Large intestine (tissue), 3 donors: ENCODE data around the gene SLC26A5. TPM values are rescaled to one million over a fixed set of nuclear protein-coding genes. Genes with fewer than 3 reads are reported as not detected.

ENCODE experiments used
- DNase-seq, 2 donors: peaks; one replicate each; pipeline versions ENCODE4 v3.0.0 to v3.0.0-alpha.2; 2013
- H3K27ac ChIP-seq: one replicate; pipeline ENCODE4 v1.5.1; 2013; ENCODE audit warnings: low read length
- H3K27me3 ChIP-seq: 2 replicates; pipeline ENCODE4 v1.6.1; 2013; ENCODE audit warnings: low read length; ENCODE audit not compliant: control insufficient read depth, insufficient read depth
- H3K36me3 ChIP-seq: 2 replicates; pipeline ENCODE4 v1.6.1; 2013; ENCODE audit warnings: low read length; ENCODE audit not compliant: control insufficient read depth, insufficient read depth
- H3K4me1 ChIP-seq: one replicate; pipeline ENCODE4 v1.6.1; 2013; ENCODE audit warnings: low read length; ENCODE audit not compliant: control insufficient read depth, insufficient read depth
- H3K4me3 ChIP-seq: one replicate; pipeline ENCODE4 v1.5.1; 2013; ENCODE audit warnings: low read length
- H3K9me3 ChIP-seq: one replicate; pipeline ENCODE4 v1.6.1; 2013; ENCODE audit warnings: mild to moderate bottlenecking, low read depth, low read length, moderate library complexity; ENCODE audit not compliant: control insufficient read depth
- WGBS: methylation state at CpG from one replicate; pipeline ENCODE4 v1.1.5; 2013; ENCODE audit warnings: low lambda C conversion rate; ENCODE audit not compliant: insufficient coverage; 5-methylcytosine and 5-hydroxymethylcytosine counted together
- polyA plus RNA-seq: library from polyadenylated mRNA; unstranded; fragments of 120-200 nt; gene quantifications from one replicate; pipeline ENCODE4 v1.2.1, GENCODE V29; 2013

The SLC26A5 gene
- polyA plus RNA-seq, 1 donor = 0.09 TPM

DNA sequence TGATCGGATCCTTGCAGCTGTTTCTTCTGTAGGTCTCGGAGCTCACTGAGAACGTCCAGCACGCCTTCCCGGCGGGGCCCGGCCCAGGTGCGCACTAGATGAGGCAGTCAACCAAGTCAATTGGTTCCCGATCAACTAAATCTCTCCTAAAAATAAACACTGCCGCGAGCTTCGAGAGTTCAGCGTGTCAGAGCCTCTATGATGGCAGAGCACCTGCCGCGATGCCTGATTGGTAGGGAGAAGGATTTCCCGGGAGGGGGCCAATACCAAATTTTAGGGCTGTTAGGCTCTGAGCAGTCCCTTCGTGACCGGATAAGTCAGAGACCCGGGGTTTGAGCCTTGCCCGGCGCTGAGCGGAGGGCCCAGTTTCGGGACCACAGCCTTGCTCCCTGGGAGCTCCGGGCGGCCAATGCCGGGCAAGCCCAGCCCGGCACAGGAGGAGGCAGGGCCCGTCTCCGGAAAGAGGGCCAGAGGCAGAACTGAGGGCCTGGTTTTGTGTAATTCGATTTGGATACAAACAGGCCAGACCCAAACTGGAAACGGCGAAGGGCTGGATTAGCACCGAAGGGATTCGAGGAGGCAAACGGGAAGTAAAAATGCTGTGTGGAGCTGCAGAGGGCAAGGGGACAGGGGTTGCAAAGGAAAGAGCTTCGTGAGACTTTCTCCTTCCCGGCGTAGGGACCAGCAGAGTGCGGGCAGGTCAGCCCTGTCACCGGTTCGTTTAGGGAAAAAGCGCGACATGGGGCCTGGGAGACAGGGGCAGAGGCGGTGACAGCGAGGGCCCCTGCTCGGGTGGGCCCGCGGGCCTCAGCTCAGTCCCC, 569 bp downstream of the SLC26A5 start:
- H3K4me1 ChIP-seq = peaks cover 11% of the 10 kb centered on the region
- peaks cover 49% of the 10 kb centered on the region for H3K27me3 ChIP-seq
- H3K27ac ChIP-seq = no peak overlapping the region
- H3K9me3 ChIP-seq = no peaks in the 10 kb centered on the region
- WGBS = no CpG with 5 or more reads among the region's 48 CpGs
- DNase-seq = peak in 1 of 2 donors; percentile 29
- H3K36me3 ChIP-seq = no peaks in the 10 kb centered on the region
- H3K4me3 ChIP-seq = no peak overlapping the region

DNA sequence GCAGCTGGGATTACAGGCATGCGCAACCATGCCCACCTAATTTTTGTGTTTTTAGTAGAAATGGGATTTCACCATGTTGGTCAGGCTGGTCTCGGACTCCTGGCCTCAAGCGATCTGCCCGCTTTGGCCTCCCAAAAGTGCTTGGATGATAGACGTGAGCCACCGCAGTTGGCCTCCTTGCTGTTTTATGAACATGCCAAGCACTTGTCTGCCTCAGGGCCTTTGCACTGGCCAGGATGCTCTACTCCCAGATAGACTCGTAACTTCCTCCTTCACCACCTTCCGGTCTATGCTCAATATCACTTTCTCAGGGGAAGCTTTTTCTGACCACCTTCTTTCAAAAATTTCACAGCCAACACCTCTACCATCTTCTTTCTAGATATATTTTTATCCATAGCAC, 6.3 kb downstream of the SLC26A5 start:
- no peak overlapping the region for H3K4me3 ChIP-seq
- DNase-seq = no peak
- no peak overlapping the region for H3K27ac ChIP-seq
- H3K27me3 ChIP-seq = peaks cover 23% of the 10 kb centered on the region
- H3K4me1 ChIP-seq = no peaks in the 10 kb centered on the region
- H3K36me3 ChIP-seq = no peaks in the 10 kb centered on the region
- no CpG with 5 or more reads among the region's 8 CpGs for WGBS
- H3K9me3 ChIP-seq = no peaks in the 10 kb centered on the region

- 14% methylated on average over 1 of the region's 1 CpG for WGBS
- Histone ChIP-seq H3K36me3 (no peaks in the 10 kb centered on the region), H3K27ac (no peak overlapping the region), H3K27me3 (peaks cover 8% of the 10 kb centered on the region), H3K9me3 (no peaks in the 10 kb centered on the region), H3K4me1 (no peaks in the 10 kb centered on the region), H3K4me3 (no peak overlapping the region)
- DNase-seq = no peak
These were observed 8.4 kb downstream of the SLC26A5 start for GRCh38 chr7:103437623-103438022.

- Histone ChIP-seq H3K27ac (no peak overlapping the region), H3K4me3 (no peak overlapping the region), H3K27me3 (peaks cover 4% of the 10 kb centered on the region), H3K4me1 (no peaks in the 10 kb centered on the region), H3K36me3 (no peaks in the 10 kb centered on the region), H3K9me3 (no peaks in the 10 kb centered on the region)
- 86% methylated on average over 1 of the region's 1 CpG for WGBS
- DNase-seq = no peak
These were observed 13.3 kb downstream of the SLC26A5 start for GRCh38 chr7:103432712-103433111.

- Histone ChIP-seq H3K4me1 (no peaks in the 10 kb centered on the region), H3K27ac (no peak overlapping the region), H3K27me3 (no peaks in the 10 kb centered on the region), H3K36me3 (no peaks in the 10 kb centered on the region), H3K4me3 (no peak overlapping the region), H3K9me3 (no peaks in the 10 kb centered on the region)
- WGBS = no CpG with 5 or more reads among the region's 1 CpG
- no peak for DNase-seq
These were observed 20.8 kb downstream of the SLC26A5 start for GRCh38 chr7:103425177-103425576.

- no peak for DNase-seq
- Histone ChIP-seq H3K36me3 (no peaks in the 10 kb centered on the region), H3K4me3 (no peak overlapping the region), H3K9me3 (no peaks in the 10 kb centered on the region), H3K27me3 (no peaks in the 10 kb centered on the region), H3K27ac (no peak overlapping the region), H3K4me1 (no peaks in the 10 kb centered on the region)
- no CpG with 5 or more reads among the region's 3 CpGs for WGBS
These were observed 22.4 kb downstream of the SLC26A5 start for GRCh38 chr7:103423467-103424179.

DNA sequence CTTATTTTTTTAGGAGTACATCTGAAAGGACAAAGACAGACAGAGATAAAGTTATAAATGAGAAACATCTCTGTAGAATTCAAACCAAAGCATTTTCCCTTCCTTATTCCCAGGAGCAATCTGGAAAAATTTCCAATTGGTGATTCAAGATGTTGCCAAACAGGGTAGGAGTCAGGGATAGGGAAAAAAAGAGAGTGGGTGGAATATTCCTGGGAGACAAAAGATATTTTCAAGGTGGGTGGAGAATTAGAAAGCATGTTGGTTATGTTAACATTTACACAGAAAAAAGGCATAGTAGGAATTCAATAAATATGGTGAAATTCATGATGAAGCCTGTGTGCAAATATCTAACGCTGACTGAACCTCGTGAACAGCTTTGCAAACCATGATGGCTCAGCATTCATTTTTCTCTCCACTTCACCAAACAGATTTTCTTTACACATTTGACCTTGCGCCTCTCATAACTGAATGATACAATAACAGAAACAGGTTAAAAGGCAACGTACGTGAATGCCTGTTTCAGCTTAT, 25.1 kb downstream of the SLC26A5 start:
- no CpG with 5 or more reads among the region's 5 CpGs for WGBS
- no peak overlapping the region for H3K27ac ChIP-seq

GRCh38 chr7:103418241-103418640, 27.8 kb downstream of the SLC26A5 start:
- Histone ChIP-seq H3K4me1 (no peaks in the 10 kb centered on the region), H3K4me3 (no peak overlapping the region), H3K36me3 (no peaks in the 10 kb centered on the region), H3K27ac (no peak overlapping the region), H3K9me3 (no peaks in the 10 kb centered on the region), H3K27me3 (peaks cover 4% of the 10 kb centered on the region)
- no CpG with 5 or more reads among the region's 3 CpGs for WGBS
- DNase-seq = no peak

More for the DNA sequence above, 25.1 kb downstream of the SLC26A5 start:
- no peaks in the 10 kb centered on the region for H3K36me3 ChIP-seq
- no peaks in the 10 kb centered on the region for H3K27me3 ChIP-seq
- no peak for DNase-seq
- no peaks in the 10 kb centered on the region for H3K4me1 ChIP-seq
- no peaks in the 10 kb centered on the region for H3K9me3 ChIP-seq
- H3K4me3 ChIP-seq = no peak overlapping the region

DNA sequence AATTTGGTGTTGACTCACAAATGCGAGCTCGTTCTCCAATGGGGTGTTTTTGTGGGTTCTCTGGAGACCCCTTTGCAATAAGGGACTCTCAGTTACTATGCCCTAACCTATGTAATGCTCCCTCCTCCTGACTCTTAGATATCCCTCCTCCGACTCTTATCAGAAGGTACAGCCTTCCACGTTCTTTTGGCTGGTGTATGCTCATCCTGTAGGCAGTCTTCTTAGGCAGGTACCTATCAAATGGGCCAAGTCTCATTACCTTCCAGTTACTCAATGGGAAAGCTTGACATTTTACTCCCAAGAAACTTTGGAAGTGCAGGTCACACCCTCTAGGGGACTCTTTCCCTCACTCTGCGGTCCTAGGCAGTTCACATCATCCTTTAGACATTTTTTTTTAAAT, 32.6 kb downstream of the SLC26A5 start:
- 83% methylated on average over 2 of the region's 5 CpGs for WGBS
- H3K36me3 ChIP-seq = no peaks in the 10 kb centered on the region
- no peaks in the 10 kb centered on the region for H3K4me1 ChIP-seq
- DNase-seq = no peak
- H3K9me3 ChIP-seq = no peaks in the 10 kb centered on the region
- no peak overlapping the region for H3K27ac ChIP-seq
- H3K4me3 ChIP-seq = no peak overlapping the region
- peaks cover 5% of the 10 kb centered on the region for H3K27me3 ChIP-seq

GRCh38 chr7:103412151-103412550, 33.9 kb downstream of the SLC26A5 start:
- H3K27me3 ChIP-seq = peaks cover 5% of the 10 kb centered on the region
- no peaks in the 10 kb centered on the region for H3K4me1 ChIP-seq
- WGBS = 100% methylated on average over 1 of the region's 1 CpG
- no peaks in the 10 kb centered on the region for H3K36me3 ChIP-seq
- no peak overlapping the region for H3K27ac ChIP-seq
- no peaks in the 10 kb centered on the region for H3K9me3 ChIP-seq
- no peak overlapping the region for H3K4me3 ChIP-seq
- DNase-seq = no peak
